Measurements from ENCODE around the gene C1QC.

Gene C1QC

DNA sequence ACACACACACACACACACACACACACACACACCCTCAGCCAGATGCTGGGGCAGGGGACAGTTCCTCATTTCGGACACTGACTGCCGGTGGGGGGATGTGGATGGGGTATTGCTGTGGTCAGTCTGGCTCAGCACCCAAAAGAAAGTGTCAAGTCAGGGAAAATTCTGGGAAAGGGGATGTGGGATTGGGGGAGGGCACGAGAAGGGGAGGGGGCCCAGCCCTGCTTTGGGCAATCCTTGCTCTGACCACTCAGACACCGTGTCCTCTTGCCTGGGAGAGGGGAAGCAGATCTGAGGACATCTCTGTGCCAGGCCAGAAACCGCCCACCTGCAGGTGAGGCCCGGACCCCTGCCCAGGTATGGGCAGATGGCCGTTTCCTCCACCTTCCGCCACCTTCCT lies at the start of gene C1QC:
Gene C1QC, plus strand, starts transcription at position 253 of the 400 bp plus-strand sequence. CDS start 391 bp downstream, outside the sequence.
- Histone ChIP-seq H2AFZ (ENCODE audit: low read length, unreplicated experiment) (no peak within 1 kb of the TSS), H3K27ac (ENCODE audit: low read depth, low read length) (no peak within 1 kb of the TSS), H3K36me3 (ENCODE audit: insufficient read depth, low read length) (no peaks in the 10 kb centered on the region), H3K4me3 (ENCODE audit: low read depth, low read length) (no peak within 1 kb of the TSS), H3K4me1 (ENCODE audit: control insufficient read depth, insufficient read depth, low read length, unreplicated experiment) (peaks cover 10% of the 10 kb centered on the region), H3K79me2 (ENCODE audit: control insufficient read depth, insufficient read depth, low read length, unreplicated experiment) (no peaks in the 10 kb centered on the region), H3K27me3 (ENCODE audit: insufficient read depth, low read length) (no peaks in the 10 kb centered on the region)

DNA sequence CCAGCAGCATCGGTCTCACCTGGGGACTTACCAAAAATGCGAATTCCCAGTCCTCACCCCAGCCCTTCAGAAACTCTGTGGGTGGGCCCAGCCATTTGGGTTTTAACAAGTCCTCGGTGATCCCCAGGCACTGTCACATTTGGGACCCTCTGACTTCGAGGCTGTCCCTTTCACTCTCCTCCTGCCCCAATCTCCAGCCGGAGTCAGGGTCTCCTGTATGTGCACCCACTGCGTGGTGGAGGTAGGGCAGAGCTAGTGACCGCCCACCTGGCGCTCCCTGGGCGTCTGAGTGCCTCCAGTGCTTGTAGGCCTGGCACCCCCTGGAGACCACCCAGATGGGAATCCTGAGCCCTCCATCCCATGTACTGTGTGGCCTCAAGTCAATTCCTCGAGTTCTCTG lies 49.0 kb upstream of the C1QC start:
- no peaks in the 10 kb centered on the region for H3K36me3 ChIP-seq (ENCODE audit: insufficient read depth, low read length)
- no peak overlapping the region for H3K4me3 ChIP-seq (ENCODE audit: low read depth, low read length)
- peaks cover 41% of the 10 kb centered on the region for H3K27me3 ChIP-seq (ENCODE audit: insufficient read depth, low read length)
- H2AFZ ChIP-seq (ENCODE audit: low read length, unreplicated experiment): no peak overlapping the region
- no peak overlapping the region for H3K27ac ChIP-seq (ENCODE audit: low read depth, low read length)
- H3K79me2 ChIP-seq (ENCODE audit: control insufficient read depth, insufficient read depth, low read length, unreplicated experiment): no peaks in the 10 kb centered on the region
- H3K4me1 ChIP-seq (ENCODE audit: control insufficient read depth, insufficient read depth, low read length, unreplicated experiment): no peaks in the 10 kb centered on the region

DNA sequence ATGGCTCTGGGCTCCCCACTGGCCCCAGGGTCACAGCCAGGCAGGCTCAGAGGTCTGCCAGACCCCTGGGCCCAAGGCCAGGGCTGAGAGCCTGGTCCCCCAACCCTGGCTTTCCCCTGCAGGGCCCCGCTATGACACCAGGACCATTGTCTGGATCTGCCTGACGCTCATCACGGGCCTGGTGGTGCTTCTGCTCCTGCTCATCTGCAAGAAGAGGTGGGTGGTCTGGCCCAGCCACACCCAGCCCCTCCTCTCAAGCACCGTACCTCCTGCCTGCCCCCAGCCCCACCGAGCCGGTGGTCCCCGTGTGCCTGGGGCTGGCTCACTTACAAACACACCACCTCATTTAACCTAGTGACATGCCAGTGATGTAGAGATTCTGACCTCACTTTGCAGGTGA lies 48.3 kb upstream of the C1QC start:
- H3K4me1 ChIP-seq (ENCODE audit: control insufficient read depth, insufficient read depth, low read length, unreplicated experiment): no peaks in the 10 kb centered on the region
- peaks cover 40% of the 10 kb centered on the region for H3K27me3 ChIP-seq (ENCODE audit: insufficient read depth, low read length)
- no peaks in the 10 kb centered on the region for H3K36me3 ChIP-seq (ENCODE audit: insufficient read depth, low read length)
- no peak overlapping the region for H3K4me3 ChIP-seq (ENCODE audit: low read depth, low read length)
- H3K27ac ChIP-seq (ENCODE audit: low read depth, low read length): no peak overlapping the region
- H2AFZ ChIP-seq (ENCODE audit: low read length, unreplicated experiment): no peak overlapping the region
- no peaks in the 10 kb centered on the region for H3K79me2 ChIP-seq (ENCODE audit: control insufficient read depth, insufficient read depth, low read length, unreplicated experiment)

DNA sequence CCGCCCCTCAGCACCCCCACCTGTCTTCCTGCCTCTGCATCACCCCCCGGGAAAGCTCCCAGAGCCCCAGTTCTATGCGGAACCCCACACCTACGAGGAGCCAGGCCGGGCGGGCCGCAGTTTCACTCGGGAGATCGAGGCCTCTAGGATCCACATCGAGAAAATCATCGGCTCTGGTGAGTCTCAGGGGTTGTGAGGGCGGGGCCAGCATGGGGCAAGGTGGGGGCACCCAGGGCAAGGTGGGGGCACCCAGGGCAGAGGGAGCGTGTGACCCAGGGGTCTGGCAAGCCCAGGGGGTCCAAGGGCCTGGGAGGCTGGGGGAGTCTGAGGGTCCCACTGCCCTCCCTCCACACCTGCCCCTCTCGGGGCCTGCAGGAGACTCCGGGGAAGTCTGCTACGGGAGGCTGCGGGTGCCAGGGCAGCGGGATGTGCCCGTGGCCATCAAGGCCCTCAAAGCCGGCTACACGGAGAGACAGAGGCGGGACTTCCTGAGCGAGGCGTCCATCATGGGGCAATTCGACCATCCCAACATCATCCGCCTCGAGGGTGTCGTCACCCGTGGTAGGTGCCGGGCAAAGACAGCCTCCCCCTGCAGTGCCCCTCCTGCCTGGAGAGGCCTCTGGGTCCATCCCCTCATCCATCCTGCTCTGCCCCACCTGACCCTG lies 46.0 kb upstream of the C1QC start:
- Histone ChIP-seq H3K36me3 (ENCODE audit: insufficient read depth, low read length) (no peaks in the 10 kb centered on the region), H3K27me3 (ENCODE audit: insufficient read depth, low read length) (peaks cover 47% of the 10 kb centered on the region)

DNA sequence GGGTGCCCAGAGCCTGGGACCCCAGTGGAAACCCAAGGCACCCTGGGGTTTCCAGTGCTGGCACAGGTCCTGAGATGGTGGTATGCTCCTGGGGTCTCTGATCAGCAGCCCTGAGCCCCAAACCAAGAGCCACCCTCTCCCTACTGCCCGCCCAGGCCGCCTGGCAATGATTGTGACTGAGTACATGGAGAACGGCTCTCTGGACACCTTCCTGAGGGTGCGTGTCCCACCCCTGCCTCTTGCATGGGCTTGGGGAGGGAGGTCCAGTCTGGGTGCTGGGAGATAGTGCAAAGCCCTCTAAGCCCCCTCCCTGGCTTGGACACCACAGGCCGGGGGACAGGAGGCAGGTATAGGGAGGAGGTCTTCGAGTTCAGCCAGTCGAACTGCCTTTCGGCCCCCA lies 45.4 kb upstream of the C1QC start:
- Histone ChIP-seq H3K4me1 (ENCODE audit: control insufficient read depth, insufficient read depth, low read length, unreplicated experiment) (no peaks in the 10 kb centered on the region), H3K27me3 (ENCODE audit: insufficient read depth, low read length) (peaks cover 50% of the 10 kb centered on the region), H3K4me3 (ENCODE audit: low read depth, low read length) (no peak overlapping the region), H3K79me2 (ENCODE audit: control insufficient read depth, insufficient read depth, low read length, unreplicated experiment) (no peaks in the 10 kb centered on the region), H3K36me3 (ENCODE audit: insufficient read depth, low read length) (no peaks in the 10 kb centered on the region), H3K27ac (ENCODE audit: low read depth, low read length) (no peak overlapping the region), H2AFZ (ENCODE audit: low read length, unreplicated experiment) (no peak overlapping the region)

More for the DNA sequence above, 46.0 kb upstream of the C1QC start:
- no peak overlapping the region for H2AFZ ChIP-seq (ENCODE audit: low read length, unreplicated experiment)
- no peak overlapping the region for H3K27ac ChIP-seq (ENCODE audit: low read depth, low read length)
- no peaks in the 10 kb centered on the region for H3K79me2 ChIP-seq (ENCODE audit: control insufficient read depth, insufficient read depth, low read length, unreplicated experiment)
- H3K4me3 ChIP-seq (ENCODE audit: low read depth, low read length): no peak overlapping the region
- H3K4me1 ChIP-seq (ENCODE audit: control insufficient read depth, insufficient read depth, low read length, unreplicated experiment): no peaks in the 10 kb centered on the region

DNA sequence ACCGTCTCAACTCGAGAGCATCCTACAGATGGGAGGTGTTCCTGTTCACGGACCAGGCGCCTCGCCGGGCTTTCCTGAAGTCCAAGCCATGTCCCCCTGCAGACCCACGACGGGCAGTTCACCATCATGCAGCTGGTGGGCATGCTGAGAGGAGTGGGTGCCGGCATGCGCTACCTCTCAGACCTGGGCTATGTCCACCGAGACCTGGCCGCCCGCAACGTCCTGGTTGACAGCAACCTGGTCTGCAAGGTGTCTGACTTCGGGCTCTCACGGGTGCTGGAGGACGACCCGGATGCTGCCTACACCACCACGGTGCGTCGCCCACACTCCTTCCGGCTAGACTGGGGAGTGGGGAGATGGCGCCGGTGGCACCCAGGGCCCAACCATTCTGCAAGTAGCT lies 44.7 kb upstream of the C1QC start:
- Histone ChIP-seq H3K4me1 (ENCODE audit: control insufficient read depth, insufficient read depth, low read length, unreplicated experiment) (no peaks in the 10 kb centered on the region), H3K27me3 (ENCODE audit: insufficient read depth, low read length) (peaks cover 51% of the 10 kb centered on the region), H3K79me2 (ENCODE audit: control insufficient read depth, insufficient read depth, low read length, unreplicated experiment) (no peaks in the 10 kb centered on the region), H3K36me3 (ENCODE audit: insufficient read depth, low read length) (no peaks in the 10 kb centered on the region), H3K4me3 (ENCODE audit: low read depth, low read length) (no peak overlapping the region), H2AFZ (ENCODE audit: low read length, unreplicated experiment) (no peak overlapping the region), H3K27ac (ENCODE audit: low read depth, low read length) (no peak overlapping the region)

DNA sequence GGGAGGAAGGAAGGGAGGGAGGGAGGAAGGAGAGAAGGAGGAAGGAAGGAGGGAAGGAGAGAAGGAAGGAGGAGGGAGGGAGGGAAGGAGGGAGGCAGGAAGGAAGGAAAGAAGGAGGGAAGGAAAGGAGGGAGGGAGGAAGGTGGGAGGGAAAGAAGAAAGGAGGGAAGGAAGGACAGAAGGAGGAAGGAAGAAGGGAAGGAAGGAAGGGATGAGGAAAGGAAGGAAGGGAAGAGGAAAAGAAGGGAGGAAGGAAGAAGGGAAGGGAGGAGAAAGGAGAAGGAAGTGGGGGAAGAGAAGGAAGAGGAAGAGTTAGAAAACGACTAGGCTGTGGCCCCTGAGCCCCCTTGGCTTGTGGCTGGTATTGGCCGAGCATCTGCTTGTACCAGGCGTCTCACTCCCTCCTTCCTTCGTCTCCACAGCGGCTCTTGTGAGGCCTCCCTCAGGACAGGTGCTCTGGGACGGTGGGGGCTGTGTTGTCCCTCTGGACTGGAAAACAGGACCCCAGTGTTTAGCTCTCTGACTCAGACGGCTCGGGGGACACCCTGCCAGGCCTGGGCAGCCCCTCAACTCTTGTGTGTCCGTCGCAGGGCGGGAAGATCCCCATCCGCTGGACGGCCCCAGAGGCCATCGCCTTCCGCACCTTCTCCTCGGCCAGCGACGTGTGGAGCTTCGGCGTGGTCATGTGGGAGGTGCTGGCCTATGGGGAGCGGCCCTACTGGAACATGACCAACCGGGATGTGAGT lies 43.2 kb upstream of the C1QC start:
- Histone ChIP-seq H3K36me3 (ENCODE audit: insufficient read depth, low read length) (no peaks in the 10 kb centered on the region), H3K27me3 (ENCODE audit: insufficient read depth, low read length) (peaks cover 64% of the 10 kb centered on the region), H3K79me2 (ENCODE audit: control insufficient read depth, insufficient read depth, low read length, unreplicated experiment) (no peaks in the 10 kb centered on the region), H3K4me3 (ENCODE audit: low read depth, low read length) (no peak overlapping the region), H3K4me1 (ENCODE audit: control insufficient read depth, insufficient read depth, low read length, unreplicated experiment) (no peaks in the 10 kb centered on the region), H3K27ac (ENCODE audit: low read depth, low read length) (no peak overlapping the region), H2AFZ (ENCODE audit: low read length, unreplicated experiment) (no peak overlapping the region)

DNA sequence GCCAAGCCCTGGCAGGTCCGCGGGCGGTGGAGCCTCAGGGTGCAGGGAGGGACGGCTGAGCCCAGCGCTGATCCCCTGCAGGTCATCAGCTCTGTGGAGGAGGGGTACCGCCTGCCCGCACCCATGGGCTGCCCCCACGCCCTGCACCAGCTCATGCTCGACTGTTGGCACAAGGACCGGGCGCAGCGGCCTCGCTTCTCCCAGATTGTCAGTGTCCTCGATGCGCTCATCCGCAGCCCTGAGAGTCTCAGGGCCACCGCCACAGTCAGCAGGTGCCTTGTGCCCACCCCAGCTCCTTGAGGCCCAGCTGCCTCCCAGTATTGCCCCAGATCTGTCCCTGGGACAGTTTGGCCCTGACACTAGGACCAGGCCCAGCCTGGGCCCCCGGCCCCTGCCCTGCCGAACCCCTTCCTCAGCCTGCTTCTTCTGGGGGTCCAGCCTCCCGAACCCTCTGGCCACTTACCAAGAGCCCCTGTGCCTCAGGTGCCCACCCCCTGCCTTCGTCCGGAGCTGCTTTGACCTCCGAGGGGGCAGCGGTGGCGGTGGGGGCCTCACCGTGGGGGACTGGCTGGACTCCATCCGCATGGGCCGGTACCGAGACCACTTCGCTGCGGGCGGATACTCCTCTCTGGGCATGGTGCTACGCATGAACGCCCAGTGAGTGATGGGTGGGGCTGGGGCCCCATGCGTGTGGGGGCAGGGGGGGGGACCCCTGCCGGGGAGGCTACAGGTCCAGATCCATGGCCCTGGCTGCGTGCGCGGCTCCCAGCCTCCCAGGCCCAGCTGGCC lies 42.4 kb upstream of the C1QC start:
- Histone ChIP-seq H3K4me3 (ENCODE audit: low read depth, low read length) (no peak overlapping the region), H2AFZ (ENCODE audit: low read length, unreplicated experiment) (no peak overlapping the region), H3K79me2 (ENCODE audit: control insufficient read depth, insufficient read depth, low read length, unreplicated experiment) (no peaks in the 10 kb centered on the region), H3K27me3 (ENCODE audit: insufficient read depth, low read length) (peaks cover 69% of the 10 kb centered on the region), H3K27ac (ENCODE audit: low read depth, low read length) (no peak overlapping the region), H3K36me3 (ENCODE audit: insufficient read depth, low read length) (no peaks in the 10 kb centered on the region), H3K4me1 (ENCODE audit: control insufficient read depth, insufficient read depth, low read length, unreplicated experiment) (no peaks in the 10 kb centered on the region)

DNA sequence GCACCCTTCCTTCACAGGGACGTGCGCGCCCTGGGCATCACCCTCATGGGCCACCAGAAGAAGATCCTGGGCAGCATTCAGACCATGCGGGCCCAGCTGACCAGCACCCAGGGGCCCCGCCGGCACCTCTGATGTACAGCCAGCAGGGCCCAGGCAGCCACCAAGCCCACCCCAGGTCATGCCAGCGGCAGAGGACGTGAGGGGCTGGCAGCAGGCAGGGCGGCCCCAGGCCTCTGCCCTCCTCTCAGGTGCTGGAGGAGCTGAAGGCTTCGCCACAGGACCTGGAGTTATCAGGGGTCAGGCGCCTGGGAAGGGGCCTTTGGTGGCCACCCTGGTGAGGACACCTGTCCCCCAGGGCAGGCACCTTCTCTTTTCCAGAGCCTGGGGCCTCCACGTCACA lies 41.8 kb upstream of the C1QC start:
- no peaks in the 10 kb centered on the region for H3K4me1 ChIP-seq (ENCODE audit: control insufficient read depth, insufficient read depth, low read length, unreplicated experiment)
- H3K36me3 ChIP-seq (ENCODE audit: insufficient read depth, low read length): no peaks in the 10 kb centered on the region
- H2AFZ ChIP-seq (ENCODE audit: low read length, unreplicated experiment): no peak overlapping the region
- H3K27me3 ChIP-seq (ENCODE audit: insufficient read depth, low read length): peaks cover 75% of the 10 kb centered on the region
- H3K4me3 ChIP-seq (ENCODE audit: low read depth, low read length): no peak overlapping the region
- H3K27ac ChIP-seq (ENCODE audit: low read depth, low read length): no peak overlapping the region
- no peaks in the 10 kb centered on the region for H3K79me2 ChIP-seq (ENCODE audit: control insufficient read depth, insufficient read depth, low read length, unreplicated experiment)

DNA sequence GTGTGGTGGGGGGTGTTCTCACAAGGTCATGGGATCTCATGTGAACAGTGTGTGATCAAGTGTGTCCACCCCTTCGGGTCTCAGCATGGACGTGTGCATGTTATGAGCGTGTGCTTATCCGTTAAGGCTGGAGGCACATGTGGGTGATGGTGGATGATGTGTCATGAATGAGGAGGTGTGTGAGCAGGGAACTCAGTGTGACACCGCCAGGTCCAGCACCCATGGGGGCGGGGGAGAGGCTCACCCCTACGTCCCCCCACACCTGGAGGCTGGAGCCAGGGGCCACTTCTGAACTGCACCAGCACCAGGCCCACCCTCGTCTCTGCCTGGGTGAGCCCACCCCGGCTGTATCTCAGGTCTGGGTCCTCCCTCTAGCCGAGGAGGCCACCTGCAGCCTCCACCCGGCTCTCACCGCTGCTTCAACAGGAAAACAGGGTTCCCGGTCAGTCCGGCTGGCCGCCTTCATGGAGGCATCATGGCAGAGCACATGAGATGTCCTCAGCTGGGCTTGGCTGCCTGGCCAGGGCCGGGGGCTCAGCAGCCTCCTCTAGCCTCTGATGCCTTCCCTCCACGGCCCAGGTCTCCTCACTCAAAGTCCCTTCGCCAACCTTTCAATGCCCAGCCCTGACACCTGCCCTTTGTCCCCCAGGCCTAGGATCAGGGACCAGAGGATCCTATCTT lies 41.2 kb upstream of the C1QC start:
- H3K4me3 ChIP-seq (ENCODE audit: low read depth, low read length): no peak overlapping the region
- no peaks in the 10 kb centered on the region for H3K36me3 ChIP-seq (ENCODE audit: insufficient read depth, low read length)
- H2AFZ ChIP-seq (ENCODE audit: low read length, unreplicated experiment): no peak overlapping the region
- no peaks in the 10 kb centered on the region for H3K4me1 ChIP-seq (ENCODE audit: control insufficient read depth, insufficient read depth, low read length, unreplicated experiment)
- peaks cover 81% of the 10 kb centered on the region for H3K27me3 ChIP-seq (ENCODE audit: insufficient read depth, low read length)
- no peak overlapping the region for H3K27ac ChIP-seq (ENCODE audit: low read depth, low read length)
- H3K79me2 ChIP-seq (ENCODE audit: control insufficient read depth, insufficient read depth, low read length, unreplicated experiment): no peaks in the 10 kb centered on the region
